ENCODE results near the gene LCE3D.

- TF ChIP-seq CTCF (conservative IDR thresholded peaks at IDR 0.05; ENCODE audit: low read depth in 2 of 2), result no peak
- TF ChIP-seq POLR2AphosphoS5 (IDR thresholded peaks at IDR 0.05; ENCODE audit: low read depth), result no peak
- TF ChIP-seq REST (IDR thresholded peaks at IDR 0.05; ENCODE audit: unreplicated experiment), result no peak
- no peak for TF ChIP-seq ZNF114 (CRISPR knock-in tag; IDR thresholded peaks at IDR 0.05)
- TF ChIP-seq EZH2phosphoT487 (IDR thresholded peaks at IDR 0.05; ENCODE audit: unreplicated experiment), result no peak
- no peak for TF ChIP-seq EZH2 (IDR thresholded peaks at IDR 0.05; ENCODE audit: low read depth, unreplicated experiment)
Observed at GRCh38 chr1:152535774-152536173, 44.5 kb downstream of the LCE3D start.
